Central memory CD8-positive, alpha-beta T cell (primary cell): ENCODE measurements around the gene BAIAP3.
A peak's percentile ranks its signal among the peaks of the same experiment; 100 is the strongest.
"Not testable (repeated sequence)": the region's sequence is repeated elsewhere in the genome, so short reads cannot be mapped to it uniquely, and the experiment has no call there.

ENCODE experiments used
- ATAC-seq: fragments of 150-1000 bp; cut with Tn5 transposase; replicated peaks from 2 replicates; pipeline ENCODE4 v1.10.0; 2022; ENCODE audit warnings: mild to moderate bottlenecking, moderate FRiP score, moderate number of reproducible peaks; ENCODE audit not compliant: poor library complexity, severe bottlenecking; ENCODE audit errors: extremely low read depth
- DNase-seq, 2 donors: peaks; one replicate each; pipeline ENCODE4 v3.0.0; 2021; ENCODE audit warnings: low spot score in 2 of 2
- H3K27ac Mint-ChIP-seq: one replicate; pipeline ENCODE4 v1.8.0; 2022; ENCODE audit warnings: low read depth, mild to moderate bottlenecking, moderate library complexity, mixed read lengths
- H3K27me3 Mint-ChIP-seq: one replicate; pipeline ENCODE4 v1.8.0; 2022; ENCODE audit warnings: mixed read lengths
- H3K36me3 Mint-ChIP-seq: one replicate; pipeline ENCODE4 v1.8.0; 2022; ENCODE audit warnings: mild to moderate bottlenecking, moderate library complexity, mixed read lengths; ENCODE audit not compliant: insufficient read depth
- H3K4me1 Mint-ChIP-seq: one replicate; pipeline ENCODE4 v1.8.0; 2022; ENCODE audit warnings: mixed read lengths
- H3K4me3 Mint-ChIP-seq: one replicate; pipeline ENCODE4 v1.8.0; 2022; ENCODE audit warnings: mild to moderate bottlenecking, moderate library complexity, mixed read lengths
- H3K9me3 Mint-ChIP-seq: one replicate; pipeline ENCODE4 v1.8.0; 2022; ENCODE audit warnings: mixed read lengths

BAIAP3 gene

GRCh38 chr16:1333149-1333812 is at the start of gene BAIAP3:
BAIAP3 (plus strand) TSS chr16:1333645; CDS start chr16:1338550, 4,905 bp downstream.
- Mint-ChIP-seq H3K4me1 (peaks cover 17% of the 10 kb centered on the region), H3K27me3 (peaks cover 8% of the 10 kb centered on the region), H3K27ac (peak within 1 kb of the TSS; percentile 82), H3K36me3 (peaks cover 13% of the 10 kb centered on the region), H3K4me3 (peak within 1 kb of the TSS; percentile 81), H3K9me3 (no peaks in the 10 kb centered on the region)
- no peak for DNase-seq
- ATAC-seq, result peak; percentile 48

GRCh38 chr16:1283996-1284616 is 49.3 kb upstream of the BAIAP3 start:
- ATAC-seq (no peak), DNase-seq (no peak)
- no peaks in the 10 kb centered on the region for H3K36me3 Mint-ChIP-seq
- H3K27me3 Mint-ChIP-seq, result peaks cover 40% of the 10 kb centered on the region
- no peak overlapping the region for H3K27ac Mint-ChIP-seq
- H3K4me3 Mint-ChIP-seq, result no peak overlapping the region
- no peaks in the 10 kb centered on the region for H3K9me3 Mint-ChIP-seq
- no peaks in the 10 kb centered on the region for H3K4me1 Mint-ChIP-seq

GRCh38 chr16:1285669-1286512 is 47.6 kb upstream of the BAIAP3 start:
- Mint-ChIP-seq H3K36me3 (no peaks in the 10 kb centered on the region), H3K27me3 (peaks cover 53% of the 10 kb centered on the region), H3K27ac (no peak overlapping the region), H3K4me1 (no peaks in the 10 kb centered on the region), H3K9me3 (no peaks in the 10 kb centered on the region), H3K4me3 (no peak overlapping the region)
- no peak for DNase-seq
- ATAC-seq, result no peak

GRCh38 chr16:1286513-1287094 is 46.8 kb upstream of the BAIAP3 start:
- no peaks in the 10 kb centered on the region for H3K4me1 Mint-ChIP-seq
- no peak overlapping the region for H3K27ac Mint-ChIP-seq
- DNase-seq, result no peak
- H3K9me3 Mint-ChIP-seq, result no peaks in the 10 kb centered on the region
- ATAC-seq, result no peak
- peaks cover 57% of the 10 kb centered on the region for H3K27me3 Mint-ChIP-seq
- H3K36me3 Mint-ChIP-seq, result no peaks in the 10 kb centered on the region
- no peak overlapping the region for H3K4me3 Mint-ChIP-seq

- H3K4me3 Mint-ChIP-seq, result no peak overlapping the region
- no peak for ATAC-seq
- H3K27ac Mint-ChIP-seq, result no peak overlapping the region
Measured at GRCh38 chr16:1287982-1288670, 45.3 kb upstream of the BAIAP3 start.

GRCh38 chr16:1288813-1289476 is 44.5 kb upstream of the BAIAP3 start:
- H3K27ac Mint-ChIP-seq, result no peak overlapping the region
- ATAC-seq (no peak), DNase-seq (no peak)
- peaks cover 71% of the 10 kb centered on the region for H3K27me3 Mint-ChIP-seq
- no peaks in the 10 kb centered on the region for H3K4me1 Mint-ChIP-seq
- H3K9me3 Mint-ChIP-seq, result no peaks in the 10 kb centered on the region
- no peak overlapping the region for H3K4me3 Mint-ChIP-seq
- no peaks in the 10 kb centered on the region for H3K36me3 Mint-ChIP-seq

More at GRCh38 chr16:1287982-1288670, 45.3 kb upstream of the BAIAP3 start:
- no peaks in the 10 kb centered on the region for H3K9me3 Mint-ChIP-seq
- no peak for DNase-seq
- H3K27me3 Mint-ChIP-seq, result peaks cover 70% of the 10 kb centered on the region
- no peaks in the 10 kb centered on the region for H3K36me3 Mint-ChIP-seq
- H3K4me1 Mint-ChIP-seq, result no peaks in the 10 kb centered on the region

- H3K27me3 Mint-ChIP-seq, result peaks cover 76% of the 10 kb centered on the region
- H3K4me1 Mint-ChIP-seq, result no peaks in the 10 kb centered on the region
- no peak overlapping the region for H3K4me3 Mint-ChIP-seq
- H3K27ac Mint-ChIP-seq, result no peak overlapping the region
- H3K36me3 Mint-ChIP-seq, result no peaks in the 10 kb centered on the region
- no peak for DNase-seq
- no peaks in the 10 kb centered on the region for H3K9me3 Mint-ChIP-seq
- ATAC-seq, result no peak
Measured at GRCh38 chr16:1289477-1289866, 44.0 kb upstream of the BAIAP3 start.

- no peaks in the 10 kb centered on the region for H3K36me3 Mint-ChIP-seq
- no peak overlapping the region for H3K4me3 Mint-ChIP-seq
- DNase-seq, result no peak
- peaks cover 80% of the 10 kb centered on the region for H3K27me3 Mint-ChIP-seq
- H3K4me1 Mint-ChIP-seq, result no peaks in the 10 kb centered on the region
- no peak overlapping the region for H3K27ac Mint-ChIP-seq
- ATAC-seq, result no peak
- H3K9me3 Mint-ChIP-seq, result no peaks in the 10 kb centered on the region
Measured at GRCh38 chr16:1290063-1290501, 43.4 kb upstream of the BAIAP3 start.

GRCh38 chr16:1290860-1291575 is 42.4 kb upstream of the BAIAP3 start:
- ATAC-seq (no peak), DNase-seq (no peak)
- H3K36me3 Mint-ChIP-seq, result no peaks in the 10 kb centered on the region
- H3K4me1 Mint-ChIP-seq, result no peaks in the 10 kb centered on the region
- peaks cover 81% of the 10 kb centered on the region for H3K27me3 Mint-ChIP-seq
- H3K27ac Mint-ChIP-seq, result no peak overlapping the region
- no peaks in the 10 kb centered on the region for H3K9me3 Mint-ChIP-seq
- H3K4me3 Mint-ChIP-seq, result no peak overlapping the region

GRCh38 chr16:1291576-1291974 is 41.9 kb upstream of the BAIAP3 start:
- Mint-ChIP-seq H3K36me3 (no peaks in the 10 kb centered on the region), H3K4me1 (no peaks in the 10 kb centered on the region), H3K9me3 (no peaks in the 10 kb centered on the region), H3K4me3 (no peak overlapping the region), H3K27me3 (peaks cover 78% of the 10 kb centered on the region), H3K27ac (no peak overlapping the region)
- DNase-seq (no peak), ATAC-seq (no peak)

- not testable (repeated sequence) for ATAC-seq, H3K4me3 Mint-ChIP-seq, H3K27ac Mint-ChIP-seq, H3K4me1 Mint-ChIP-seq, DNase-seq, H3K36me3 Mint-ChIP-seq, H3K9me3 Mint-ChIP-seq
- H3K27me3 Mint-ChIP-seq, result peaks cover 84% of the 10 kb centered on the region
Measured at GRCh38 chr16:1292208-1292607, 41.2 kb upstream of the BAIAP3 start.
